OCI-LY1 (cell line): ENCODE data around the gene LMTK2.

Experiments
- H2AFZ ChIP-seq: fragments of 200-600 bp; sonication (generic), shearing (Covaris generic); 2 replicates; pipeline ENCODE4 v1.6.0; 2014; ENCODE audit warnings: antibody characterized with exemption, mild to moderate bottlenecking, low read length
- H3F3A ChIP-seq: fragments of 200-600 bp; sonication (generic), shearing (Covaris generic); 2 replicates; pipeline ENCODE4 v1.6.0; 2014; ENCODE audit warnings: mild to moderate bottlenecking, antibody characterized with exemption, low read length, moderate library complexity; ENCODE audit not compliant: insufficient read depth
- H3K27ac ChIP-seq: fragments of 200-600 bp; sonication (generic); 2 replicates; pipeline ENCODE4 v1.5.1; 2014; ENCODE audit warnings: low read length, mixed run types, mild to moderate bottlenecking, low read depth; ENCODE audit not compliant: poor library complexity, severe bottlenecking
- H3K27me3 ChIP-seq: fragments of 200-600 bp; sonication (generic); 2 replicates; pipeline ENCODE4 v1.6.0; 2014; ENCODE audit warnings: antibody characterized with exemption, mild to moderate bottlenecking, low read length, moderate library complexity; ENCODE audit not compliant: insufficient read depth
- H3K36me3 ChIP-seq: fragments of 200-600 bp; sonication (generic); 2 replicates; pipeline ENCODE4 v1.6.1; 2014; ENCODE audit warnings: mild to moderate bottlenecking, antibody characterized with exemption, low read length, moderate library complexity, mixed read lengths; ENCODE audit not compliant: insufficient read depth
- H3K4me1 ChIP-seq: fragments of 200-600 bp; sonication (generic); 2 replicates; pipeline ENCODE4 v1.5.1; 2014; ENCODE audit warnings: mild to moderate bottlenecking, low read length, moderate library complexity; ENCODE audit not compliant: insufficient read depth, severe bottlenecking
- H3K4me2 ChIP-seq: fragments of 200-600 bp; sonication (generic), shearing (Covaris generic); 2 replicates; pipeline ENCODE4 v1.6.1; 2014; ENCODE audit warnings: low read length
- H3K4me3 ChIP-seq: fragments of 200-600 bp; sonication (generic); 2 replicates; pipeline ENCODE4 v1.5.1; 2014; ENCODE audit warnings: low read length, low read depth, mild to moderate bottlenecking, mixed read lengths; ENCODE audit not compliant: poor library complexity, severe bottlenecking
- H3K79me2 ChIP-seq: fragments of 200-600 bp; shearing (Covaris generic); 2 replicates; pipeline ENCODE4 v1.6.1; 2016; ENCODE audit warnings: mixed run types, low read length, mixed read lengths; ENCODE audit not compliant: insufficient read depth
- H3K9ac ChIP-seq: fragments of 200-600 bp; sonication (generic), shearing (Covaris generic); 2 replicates; pipeline ENCODE4 v1.6.1; 2014; ENCODE audit warnings: mild to moderate bottlenecking, low read length, mixed read lengths
- H3K9me2 ChIP-seq: fragments of 200-600 bp; sonication (generic), shearing (Covaris generic); 2 replicates; pipeline ENCODE4 v1.6.1; 2014; ENCODE audit warnings: low read depth, mild to moderate bottlenecking, low read length, mixed read lengths
- H3K9me3 ChIP-seq: fragments of 200-600 bp; shearing (Covaris generic); 2 replicates; pipeline ENCODE4 v1.6.1; 2014; ENCODE audit warnings: low read length, mixed read lengths
- H4K20me1 ChIP-seq: fragments of 200-600 bp; sonication (generic), shearing (Covaris generic); 2 replicates; pipeline ENCODE4 v1.6.0; 2016; ENCODE audit warnings: mild to moderate bottlenecking, low read length; ENCODE audit not compliant: insufficient read depth
- CTCF ChIP-seq: fragments of 200-600 bp; sonication (generic), shearing (Covaris generic); IDR thresholded peaks from 2 replicates; pipeline ENCODE4 v1.5.1; 2017; ENCODE audit warnings: mild to moderate bottlenecking, antibody characterized with exemption, low read length, moderate library complexity, mixed read lengths
- EZH2 ChIP-seq: fragments of 200-600 bp; sonication (generic), shearing (Covaris generic); IDR thresholded peaks from 2 replicates; pipeline ENCODE4 v1.8.0; 2017; ENCODE audit warnings: borderline replicate concordance, mixed run types, mild to moderate bottlenecking, antibody characterized with exemption, low read length, moderate library complexity, mixed read lengths

LMTK2 gene

GRCh38 chr7:98194672-98195457 lies 88.2 kb downstream of the LMTK2 start:
- Histone ChIP-seq H3K9ac (no peak overlapping the region), H3K9me3 (no peaks in the 10 kb centered on the region), H3K36me3 (peaks cover 64% of the 10 kb centered on the region), H2AFZ (no peak overlapping the region), H4K20me1 (no peaks in the 10 kb centered on the region), H3K27ac (no peak overlapping the region), H3K4me2 (no peak overlapping the region), H3K4me3 (no peak overlapping the region), H3K27me3 (no peaks in the 10 kb centered on the region), H3K4me1 (peaks cover 3% of the 10 kb centered on the region), H3K9me2 (no peaks in the 10 kb centered on the region), H3K79me2 (no peaks in the 10 kb centered on the region), H3F3A (no peaks in the 10 kb centered on the region)
- TF ChIP-seq CTCF (no peak), EZH2 (no peak)

DNA sequence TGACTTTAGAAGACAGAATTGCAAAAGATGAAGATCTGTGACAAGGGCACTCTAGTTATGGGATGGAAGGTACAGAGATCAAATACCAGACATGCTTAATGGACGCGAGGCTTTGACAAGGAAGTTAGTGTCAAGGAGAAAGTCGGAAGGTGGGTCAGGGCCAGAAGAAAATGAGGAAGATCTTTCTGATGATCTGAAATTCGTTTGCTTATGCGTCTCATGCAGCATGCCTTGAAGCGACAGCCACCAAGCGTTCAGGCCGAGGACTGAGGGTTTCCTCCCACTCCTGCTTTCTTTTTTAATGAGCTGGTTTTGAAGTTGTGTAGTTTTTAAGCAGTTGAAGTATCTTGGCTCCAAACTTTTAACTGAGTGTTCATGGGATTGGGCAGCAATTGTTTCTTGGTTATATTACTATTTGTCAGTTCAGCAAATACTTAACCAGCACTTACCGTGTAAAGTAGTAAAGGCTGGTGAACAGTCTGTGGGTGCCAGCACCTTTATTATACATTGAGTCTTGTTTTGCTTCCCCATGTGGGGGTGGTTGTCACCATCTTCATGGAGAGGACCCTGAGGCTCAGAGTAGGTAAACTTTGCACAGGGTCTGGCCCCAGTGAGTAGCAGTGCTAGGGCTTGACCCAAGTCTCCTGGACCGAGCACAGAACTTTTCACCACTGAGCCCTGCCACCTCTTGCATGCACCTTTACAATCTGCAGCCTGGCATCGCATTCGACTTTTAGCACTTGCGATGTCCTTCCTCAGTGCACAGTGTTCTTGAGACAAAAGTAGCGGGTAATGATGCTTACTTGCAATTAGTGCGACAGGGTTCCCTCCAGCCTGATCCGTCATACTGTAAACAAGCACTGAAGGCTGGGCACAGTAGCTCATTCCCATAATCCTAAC lies 90.3 kb downstream of the LMTK2 start:
- Histone ChIP-seq H3K36me3 (peaks cover 50% of the 10 kb centered on the region), H3K27me3 (no peaks in the 10 kb centered on the region), H2AFZ (no peak overlapping the region), H3F3A (no peaks in the 10 kb centered on the region), H3K4me3 (no peak overlapping the region), H3K4me1 (peaks cover 24% of the 10 kb centered on the region), H3K9me3 (no peaks in the 10 kb centered on the region), H4K20me1 (no peaks in the 10 kb centered on the region), H3K79me2 (no peaks in the 10 kb centered on the region), H3K4me2 (no peak overlapping the region), H3K27ac (no peak overlapping the region), H3K9me2 (no peaks in the 10 kb centered on the region), H3K9ac (no peak overlapping the region)
- TF ChIP-seq EZH2 (no peak), CTCF (peak; percentile 33)

- Histone ChIP-seq H3K9me3 (no peaks in the 10 kb centered on the region), H4K20me1 (no peaks in the 10 kb centered on the region), H3K9me2 (no peaks in the 10 kb centered on the region), H2AFZ (no peak overlapping the region), H3K4me3 (no peak overlapping the region), H3K36me3 (peaks cover 31% of the 10 kb centered on the region), H3K9ac (no peak overlapping the region), H3K4me1 (peaks cover 45% of the 10 kb centered on the region), H3K79me2 (no peaks in the 10 kb centered on the region), H3K27me3 (no peaks in the 10 kb centered on the region), H3K4me2 (no peak overlapping the region), H3K27ac (no peak overlapping the region), H3F3A (no peaks in the 10 kb centered on the region)
- TF ChIP-seq EZH2 = no peak
- no peak for TF ChIP-seq CTCF
Observed at GRCh38 chr7:98199131-98199530, 92.5 kb downstream of the LMTK2 start.
